WI38 (cell line): ENCODE results near the gene PAQR3.
"Not testable (repeated sequence)": the region's sequence is repeated elsewhere in the genome, so short reads cannot be mapped to it uniquely, and the experiment has no call there.

Experiments used
- H3K4me3 ChIP-seq: 2 replicates; pipeline ENCODE4 v1.5.1; 2011; ENCODE audit warnings: low read depth, mild to moderate bottlenecking, control low read depth, low read length
- TF ChIP-seq, protein P1 (sequence below): IDR thresholded peaks from 2 replicates; pipeline ENCODE4 v1.5.1; 2012; ENCODE audit warnings: low read depth, mild to moderate bottlenecking, control low read depth, low read length

PAQR3 gene

DNA sequence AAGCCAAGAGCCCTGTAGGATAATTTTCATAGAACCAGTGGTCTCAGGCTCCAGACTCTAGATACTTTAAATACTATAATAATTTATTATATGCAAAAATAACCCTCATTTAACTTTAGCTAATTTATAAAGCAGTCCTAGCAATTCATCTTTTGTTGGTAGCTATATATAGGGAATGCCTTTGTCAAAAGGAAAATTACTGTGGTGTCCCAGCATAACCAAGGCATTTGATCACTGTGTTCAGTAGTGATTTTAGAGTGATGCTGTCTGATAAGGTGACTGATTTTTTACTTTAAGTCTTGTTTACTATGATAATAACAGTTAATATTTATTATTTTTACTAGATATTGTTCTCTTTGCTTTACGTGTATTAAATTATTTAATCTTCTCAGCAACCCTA, 61.2 kb downstream of the PAQR3 start:
- no peak overlapping the region for H3K4me3 ChIP-seq
- TF ChIP-seq, protein P1, sequence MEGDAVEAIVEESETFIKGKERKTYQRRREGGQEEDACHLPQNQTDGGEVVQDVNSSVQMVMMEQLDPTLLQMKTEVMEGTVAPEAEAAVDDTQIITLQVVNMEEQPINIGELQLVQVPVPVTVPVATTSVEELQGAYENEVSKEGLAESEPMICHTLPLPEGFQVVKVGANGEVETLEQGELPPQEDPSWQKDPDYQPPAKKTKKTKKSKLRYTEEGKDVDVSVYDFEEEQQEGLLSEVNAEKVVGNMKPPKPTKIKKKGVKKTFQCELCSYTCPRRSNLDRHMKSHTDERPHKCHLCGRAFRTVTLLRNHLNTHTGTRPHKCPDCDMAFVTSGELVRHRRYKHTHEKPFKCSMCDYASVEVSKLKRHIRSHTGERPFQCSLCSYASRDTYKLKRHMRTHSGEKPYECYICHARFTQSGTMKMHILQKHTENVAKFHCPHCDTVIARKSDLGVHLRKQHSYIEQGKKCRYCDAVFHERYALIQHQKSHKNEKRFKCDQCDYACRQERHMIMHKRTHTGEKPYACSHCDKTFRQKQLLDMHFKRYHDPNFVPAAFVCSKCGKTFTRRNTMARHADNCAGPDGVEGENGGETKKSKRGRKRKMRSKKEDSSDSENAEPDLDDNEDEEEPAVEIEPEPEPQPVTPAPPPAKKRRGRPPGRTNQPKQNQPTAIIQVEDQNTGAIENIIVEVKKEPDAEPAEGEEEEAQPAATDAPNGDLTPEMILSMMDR, result no peak

DNA sequence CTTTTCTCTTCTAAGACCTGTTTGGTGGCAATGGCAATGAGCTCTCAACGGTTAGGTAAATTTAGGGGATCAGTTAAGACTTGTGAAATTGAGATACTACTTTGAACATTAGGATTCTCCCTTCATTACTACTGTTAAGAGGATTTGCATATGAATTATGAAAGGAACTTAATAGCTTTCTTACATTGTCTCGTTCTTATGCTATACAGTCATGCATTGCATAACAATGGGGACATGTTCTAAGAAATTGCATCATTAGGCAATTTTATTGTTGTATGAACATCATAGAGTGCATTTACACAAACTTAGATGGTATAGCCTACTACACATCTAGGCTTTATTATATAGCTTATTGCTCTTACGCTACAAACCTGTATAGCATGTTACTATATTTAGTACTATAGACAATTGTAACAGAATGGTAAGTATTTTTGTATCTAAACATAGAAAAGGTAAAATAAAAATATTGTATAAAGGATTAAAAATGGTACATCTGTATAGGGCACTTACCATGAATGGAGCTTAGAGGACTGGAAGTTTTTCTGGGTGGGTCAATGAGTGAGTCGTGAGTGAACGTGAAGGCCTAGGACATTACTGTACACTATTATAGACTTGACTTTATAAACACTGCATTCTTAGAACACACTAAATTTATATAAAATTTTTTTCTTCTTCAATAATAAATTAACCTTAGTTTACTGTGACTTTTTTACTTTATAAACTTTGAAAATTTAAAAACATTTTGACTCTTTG, 62.5 kb downstream of the PAQR3 start:
- no peak overlapping the region for H3K4me3 ChIP-seq
- TF ChIP-seq, protein P1, result no peak

DNA sequence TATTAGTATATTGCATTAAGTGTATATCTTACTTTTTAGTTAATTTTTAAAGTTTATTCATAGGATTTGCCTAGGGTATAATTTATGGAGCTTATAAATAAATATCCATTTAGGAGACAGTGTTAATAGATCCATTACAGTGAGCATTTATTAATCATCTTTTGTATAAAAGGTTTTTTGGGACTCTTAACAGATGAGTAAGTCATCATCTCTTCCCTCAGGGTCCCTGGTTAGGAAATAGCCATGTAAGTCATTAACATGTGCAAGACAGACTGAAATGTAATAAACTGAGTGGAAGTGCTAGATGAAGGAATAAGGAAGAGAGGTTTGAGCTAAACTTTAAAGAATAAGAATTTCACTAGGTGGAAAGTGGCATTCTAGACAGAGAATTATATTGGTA, 69.2 kb downstream of the PAQR3 start:
- TF ChIP-seq, protein P1, result no peak
- H3K4me3 ChIP-seq, result no peak overlapping the region

DNA sequence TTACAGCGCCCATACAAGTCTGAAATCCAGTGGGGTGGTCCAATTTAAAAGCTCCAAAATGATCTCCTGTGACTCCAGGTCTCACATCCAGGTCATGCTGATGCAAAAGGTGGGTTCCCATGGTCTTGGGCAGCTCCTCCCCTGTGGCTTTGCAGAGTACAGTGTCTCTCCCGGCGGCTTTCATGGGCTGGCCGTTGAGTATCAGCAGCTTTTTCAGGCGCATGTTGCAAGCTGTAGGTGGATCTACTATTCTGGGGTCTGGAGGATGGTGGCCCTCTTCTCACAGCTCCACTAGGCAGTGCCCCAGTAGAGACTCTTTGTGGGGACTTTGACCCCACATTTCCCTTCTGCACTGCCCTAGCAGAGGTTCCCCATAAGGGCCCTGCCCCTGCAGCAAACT, 70.5 kb downstream of the PAQR3 start:
- not testable (repeated sequence) for H3K4me3 ChIP-seq

DNA sequence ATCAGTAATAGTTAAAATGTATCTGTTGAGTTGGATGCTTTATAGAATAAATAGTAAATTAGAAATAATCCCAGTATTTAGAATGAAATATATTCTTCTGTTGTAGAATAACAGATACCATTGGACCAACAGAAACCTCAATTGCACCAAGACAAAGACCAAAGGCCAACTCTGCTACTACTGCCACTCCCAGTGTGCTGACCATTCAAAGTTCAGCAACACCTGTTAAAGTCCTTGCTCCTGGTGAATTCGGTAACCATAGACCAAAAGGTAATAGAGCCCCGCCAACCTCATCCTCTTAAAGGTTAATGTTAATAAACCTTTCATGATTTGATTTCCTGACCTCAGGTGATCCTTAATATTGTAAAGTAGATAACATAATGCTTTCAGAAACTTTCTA, 73.8 kb downstream of the PAQR3 start:
- TF ChIP-seq, protein P1, result no peak
- H3K4me3 ChIP-seq, result no peak overlapping the region

DNA sequence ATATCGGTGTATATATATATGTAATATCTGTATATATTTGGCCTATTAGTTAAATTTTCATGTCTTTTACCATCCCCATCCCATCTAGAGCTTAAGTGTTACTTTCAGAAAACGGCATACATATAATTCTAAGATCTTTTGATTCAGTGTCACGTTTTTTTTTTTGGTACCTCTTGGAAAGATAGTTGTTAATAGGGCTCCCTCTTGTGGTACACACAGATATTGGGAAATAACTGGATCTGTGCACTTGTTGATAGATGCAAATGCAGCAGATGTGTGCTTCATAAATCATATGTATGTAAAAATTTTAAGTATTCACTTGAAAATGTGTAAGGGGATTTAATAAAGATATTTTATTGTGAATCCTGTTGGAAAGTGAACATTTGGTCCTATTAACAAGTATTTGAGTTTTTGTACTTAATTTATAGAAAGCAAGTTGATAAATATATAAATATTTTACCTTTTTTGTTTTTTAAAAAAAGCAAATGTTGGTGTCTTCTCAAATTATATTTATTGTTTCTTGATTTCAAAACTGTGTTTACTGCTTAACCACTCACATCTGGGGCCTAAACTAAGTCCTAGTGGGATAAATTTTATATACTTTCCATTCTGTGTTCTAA, 74.7 kb downstream of the PAQR3 start:
- TF ChIP-seq, protein P1, result peak; percentile 28; the same call in 1 of the 2 replicates
- H3K4me3 ChIP-seq, result no peak overlapping the region

DNA sequence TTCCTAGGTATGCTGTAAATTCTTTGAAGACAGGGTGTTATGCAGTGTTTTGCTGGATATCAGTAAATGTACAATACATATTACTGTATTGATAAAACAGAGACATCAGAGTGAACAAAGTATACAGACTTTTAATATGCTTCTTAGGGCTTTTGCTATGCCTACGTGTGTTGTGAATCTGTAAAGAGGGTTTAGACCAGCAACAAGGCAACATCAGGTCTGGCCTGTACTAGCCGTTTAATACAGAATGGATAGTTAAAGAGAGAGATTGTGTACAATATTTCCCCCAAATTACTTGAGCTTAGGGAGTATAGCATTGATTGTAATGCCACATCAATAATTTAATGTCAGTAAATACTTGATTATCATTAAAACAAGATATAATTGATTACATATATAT, 75.2 kb downstream of the PAQR3 start:
- H3K4me3 ChIP-seq, result no peak overlapping the region
- TF ChIP-seq, protein P1, result no peak
